ENCODE data around the gene CLIC1.
"Not testable (repeated sequence)": the region's sequence is repeated elsewhere in the genome, so short reads cannot be mapped to it uniquely, and the experiment has no call there.

Gene CLIC1

GRCh38 chr6:31725502-31726350 lies 10.6 kb downstream of the CLIC1 start:
- in situ Hi-C loops (cut with HindIII; ENCODE audit: low sequenced_read_pairs), result no loop called here

- in situ Hi-C loops (cut with HindIII; ENCODE audit: low sequenced_read_pairs), result no loop called here
These were observed 12.2 kb downstream of the CLIC1 start for GRCh38 chr6:31723980-31724691.

- in situ Hi-C loops (cut with HindIII; ENCODE audit: low sequenced_read_pairs), result no loop called here
These were observed 12.9 kb downstream of the CLIC1 start, which contains the start of gene MPIG6B for GRCh38 chr6:31723245-31723979. Gene MPIG6B, plus strand, starts transcription at chr6:31723373. Its CDS starts 11 bp downstream, at chr6:31723384.

- in situ Hi-C loops (cut with HindIII; ENCODE audit: low sequenced_read_pairs), result no loop called here
These were observed 14.2 kb downstream of the CLIC1 start for GRCh38 chr6:31722173-31722572.

- in situ Hi-C loops (cut with HindIII; ENCODE audit: low sequenced_read_pairs), result no loop called here
These were observed 14.8 kb downstream of the CLIC1 start, which contains the start of gene LY6G6C for GRCh38 chr6:31721351-31722020. Gene LY6G6C, minus strand, starts transcription at chr6:31721746. Its CDS starts 67 bp downstream, at chr6:31721679.

- in situ Hi-C loops (cut with HindIII; ENCODE audit: low sequenced_read_pairs), result no loop called here
These were observed 16.0 kb downstream of the CLIC1 start for GRCh38 chr6:31720196-31720770.

GRCh38 chr6:31719001-31719400 lies 17.3 kb downstream of the CLIC1 start:
- in situ Hi-C loops (cut with HindIII; ENCODE audit: low sequenced_read_pairs), result no loop called here

- in situ Hi-C loops (cut with HindIII; ENCODE audit: low sequenced_read_pairs), result no loop called here
These were observed 18.1 kb downstream of the CLIC1 start for GRCh38 chr6:31718265-31718664.

- in situ Hi-C loops (cut with HindIII; ENCODE audit: low sequenced_read_pairs), result no loop called here
These were observed 18.7 kb downstream of the CLIC1 start for GRCh38 chr6:31717499-31718222.

- in situ Hi-C loops (cut with HindIII; ENCODE audit: low sequenced_read_pairs), result no loop called here
These were observed 21.0 kb downstream of the CLIC1 start, which contains the start of gene LY6G6D for GRCh38 chr6:31715022-31715958. Gene LY6G6D, plus strand, starts transcription at chr6:31715348. Its CDS starts 8 bp downstream, at chr6:31715356.

GRCh38 chr6:31713991-31714684 lies 22.2 kb downstream of the CLIC1 start:
- in situ Hi-C loops (cut with HindIII; ENCODE audit: low sequenced_read_pairs), result loop anchor here (5.0 kb wide), 1 partner anchor 67 kb away; no protein-coding TSS in a partner anchor

GRCh38 chr6:31713465-31713864 lies 22.9 kb downstream of the CLIC1 start:
- in situ Hi-C loops (cut with HindIII; ENCODE audit: low sequenced_read_pairs), result loop anchor here (5.0 kb wide), 1 partner anchor 66 kb away; no protein-coding TSS in a partner anchor

GRCh38 chr6:31712296-31712695 lies 24.0 kb downstream of the CLIC1 start:
- in situ Hi-C loops (cut with HindIII; ENCODE audit: low sequenced_read_pairs), result loop anchor here (5.0 kb wide), 1 partner anchor 65 kb away; no protein-coding TSS in a partner anchor

GRCh38 chr6:31711233-31711632 lies 25.1 kb downstream of the CLIC1 start:
- in situ Hi-C loops (cut with HindIII; ENCODE audit: low sequenced_read_pairs), result loop anchor here (5.0 kb wide), 1 partner anchor 64 kb away; no protein-coding TSS in a partner anchor

- in situ Hi-C loops (cut with HindIII; ENCODE audit: low sequenced_read_pairs), result loop anchor here (5.0 kb wide), 1 partner anchor 63 kb away; no protein-coding TSS in a partner anchor
These were observed 25.7 kb downstream of the CLIC1 start for GRCh38 chr6:31710523-31711219.

GRCh38 chr6:31709157-31709556 lies 27.2 kb downstream of the CLIC1 start:
- in situ Hi-C loops (cut with HindIII; ENCODE audit: low sequenced_read_pairs), result not testable (repeated sequence)

GRCh38 chr6:31708224-31708623 lies 28.1 kb downstream of the CLIC1 start:
- in situ Hi-C loops (cut with HindIII; ENCODE audit: low sequenced_read_pairs), result no loop called here
